Aorta (tissue), 5 donors: ENCODE data around the gene PFDN1. TPM values are rescaled to one million over a fixed set of nuclear protein-coding genes. Genes with fewer than 3 reads are reported as not detected.
"Not testable (repeated sequence)": the region's sequence is repeated elsewhere in the genome, so short reads cannot be mapped to it uniquely, and the experiment has no call there.

Source experiments
- ATAC-seq: fragments of 200-7000 bp; cut with Tn5 transposase; one replicate; pipeline ENCODE4 v1.9.1; 2022; ENCODE audit warnings: moderate library complexity; ENCODE audit not compliant: low FRiP score
- DNase-seq, 2 donors: peaks; one replicate each; pipeline ENCODE4 v3.0.0-alpha.2; 2020
- H3K27ac ChIP-seq, 2 donors: one replicate each; pipeline ENCODE4 v1.5.1; 2013; ENCODE audit warnings: low read length in 2 of 2, mild to moderate bottlenecking in 2 of 2, moderate library complexity in 2 of 2, control low read depth in 1 of 2, inconsistent platforms in 1 of 2, low read depth in 1 of 2
- H3K27me3 ChIP-seq, 2 donors: one replicate each; pipeline ENCODE4 v1.6.1; 2013; ENCODE audit warnings: control low read depth in 1 of 2, low read length in 1 of 2, mild to moderate bottlenecking in 1 of 2, moderate library complexity in 1 of 2; ENCODE audit not compliant: insufficient read depth in 2 of 2, control insufficient read depth in 1 of 2
- H3K36me3 ChIP-seq, 2 donors: one replicate each; pipeline ENCODE4 v1.6.1; 2013; ENCODE audit warnings: control low read depth in 1 of 2, low read length in 1 of 2, mild to moderate bottlenecking in 1 of 2; ENCODE audit not compliant: insufficient read depth in 2 of 2, control insufficient read depth in 1 of 2
- H3K4me1 ChIP-seq, 2 donors: one replicate each; pipeline ENCODE4 v1.6.1; 2013; ENCODE audit warnings: low read length in 2 of 2, control low read depth in 1 of 2, mild to moderate bottlenecking in 1 of 2, moderate library complexity in 1 of 2; ENCODE audit not compliant: insufficient read depth in 2 of 2, control insufficient read depth in 1 of 2
- H3K4me3 ChIP-seq, 2 donors: one replicate each; pipeline ENCODE4 v1.5.1; 2013; ENCODE audit warnings: low read length in 2 of 2, control low read depth in 1 of 2, mild to moderate bottlenecking in 1 of 2
- H3K9me3 ChIP-seq: one replicate; pipeline ENCODE4 v1.6.1; 2013; ENCODE audit warnings: mild to moderate bottlenecking, low read length; ENCODE audit not compliant: control insufficient read depth
- WGBS, 2 donors: extraction: QIAGEN DNeasy Blood & Tissue Kit; methylation state at CpG; one replicate each; pipeline ENCODE4 v1.1.7; 2013; 5-methylcytosine and 5-hydroxymethylcytosine counted together
- intact Hi-C, 2 donors: fragments of 100-400 bp; cut with DNase I; formaldehyde crosslinking; loops; one replicate each; pipeline versions ENCODE4 v1.14.2 to v1.15.0; 2022
- polyA plus RNA-seq, 2 donors: library from polyadenylated mRNA; stranded (reverse); fragments of 200-250 nt; gene quantifications; one replicate each; pipeline ENCODE4 v1.2.3, GENCODE V29; 2013
- total RNA-seq, 2 donors: library from RNA; stranded (reverse); fragmentation: NEBNext Ultra II Directional; extraction: Animal tissue kit (Norgen Biotek cat#: 25700); gene quantifications; one replicate each; pipeline ENCODE4 v1.2.1, GENCODE V29; 2021
- donor health status: healthy with polysubstance abuse.
- donor health status: Bipolar disorder and iron deficiency.
- donor health status: DM: no; HTN: no; CAD: no.
- donor health status: DM: no; HTN: no; CAD: no.
- donor health status: DM: yes; HTN: yes; CAD: no.

PFDN1 gene
- total and polyA plus RNA-seq, 4 donors: 31.8 to 89.5 (median 58.8) TPM

DNA sequence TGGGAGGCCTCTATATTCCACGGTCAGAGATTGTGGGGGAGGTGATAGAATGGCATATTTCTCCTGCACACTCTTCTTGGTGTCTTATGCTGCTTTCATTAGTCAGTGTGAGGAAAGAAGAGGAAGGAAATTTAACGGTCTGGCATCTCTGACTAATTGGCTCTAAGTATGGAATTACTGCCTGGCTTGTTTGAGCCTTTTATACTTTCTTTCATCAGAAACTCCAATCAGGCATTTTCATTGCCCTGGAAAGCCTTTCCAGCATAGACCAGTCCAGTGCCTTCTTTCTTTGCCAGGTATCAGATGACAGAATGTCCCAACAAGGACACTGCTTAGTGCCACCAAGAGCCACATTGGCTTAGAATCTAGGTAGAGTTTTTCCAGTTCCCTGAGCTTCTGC, 97.7 kb downstream of the PFDN1 start:
- Histone ChIP-seq H3K4me1 (no peaks in the 10 kb centered on the region), H3K27me3 (no peaks in the 10 kb centered on the region), H3K27ac (no peak overlapping the region), H3K4me3 (no peak overlapping the region), H3K9me3 (no peaks in the 10 kb centered on the region), H3K36me3 (no peaks in the 10 kb centered on the region)
- DNase-seq (no peak), ATAC-seq (no peak)
- intact Hi-C loops: no loop called here
- WGBS, 2 donors: 67 to 81% methylated on average over 2 of the region's 2 CpGs

DNA sequence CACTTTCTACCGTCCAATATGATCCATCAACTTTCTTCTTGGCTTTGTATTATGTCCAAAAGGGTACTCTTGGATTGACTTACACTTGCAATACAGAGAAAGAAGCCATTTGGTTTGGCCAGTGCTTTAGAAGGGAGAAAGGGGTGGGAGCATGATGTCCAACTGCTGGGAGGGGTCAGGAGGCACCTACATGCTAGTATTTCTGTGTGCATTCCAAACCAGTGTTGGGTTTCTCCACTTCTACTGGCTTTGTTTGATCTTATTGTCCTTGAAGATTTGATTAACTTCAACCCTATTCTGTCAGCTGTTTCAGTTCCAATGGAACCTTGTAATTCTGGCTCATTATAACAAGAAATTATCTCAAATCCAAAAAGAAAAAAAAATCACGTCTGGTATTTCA, 100.3 kb downstream of the PFDN1 start:
- Histone ChIP-seq H3K4me3 (no peak overlapping the region), H3K9me3 (no peaks in the 10 kb centered on the region), H3K27me3 (no peaks in the 10 kb centered on the region), H3K27ac (no peak overlapping the region), H3K36me3 (no peaks in the 10 kb centered on the region), H3K4me1 (no peaks in the 10 kb centered on the region)
- 54 to 56% methylated on average over 2 of the region's 2 CpGs for WGBS, 2 donors
- DNase-seq (no peak), ATAC-seq (no peak)
- intact Hi-C loops: no loop called here

DNA sequence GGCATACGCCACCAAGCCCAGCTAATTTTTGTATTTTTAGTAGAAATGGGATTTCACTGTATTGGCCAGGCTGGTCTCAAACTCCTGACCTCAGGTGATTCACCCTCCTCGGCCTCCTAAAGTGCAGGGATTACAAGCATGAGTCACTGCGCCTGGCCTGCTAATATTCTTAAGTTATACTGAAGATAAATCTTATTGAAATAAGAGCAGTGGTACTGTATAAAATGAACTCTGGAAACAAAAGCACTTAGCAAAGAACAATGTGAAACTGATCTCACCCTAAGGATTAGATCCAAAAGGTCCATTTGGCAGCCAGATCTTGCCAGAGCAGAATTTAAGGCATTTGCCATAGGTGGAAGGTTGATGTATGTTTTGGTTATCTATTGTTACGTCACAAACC, 100.8 kb downstream of the PFDN1 start:
- 66 to 90% methylated on average over 4 of the region's 4 CpGs for WGBS, 2 donors
- DNase-seq (no peak), ATAC-seq (no peak)
- no peak overlapping the region for H3K27ac ChIP-seq
- no peaks in the 10 kb centered on the region for H3K36me3 ChIP-seq
- no peak overlapping the region for H3K4me3 ChIP-seq
- H3K4me1 ChIP-seq: no peaks in the 10 kb centered on the region
- H3K9me3 ChIP-seq: no peaks in the 10 kb centered on the region
- intact Hi-C loops: no loop called here
- no peaks in the 10 kb centered on the region for H3K27me3 ChIP-seq

DNA sequence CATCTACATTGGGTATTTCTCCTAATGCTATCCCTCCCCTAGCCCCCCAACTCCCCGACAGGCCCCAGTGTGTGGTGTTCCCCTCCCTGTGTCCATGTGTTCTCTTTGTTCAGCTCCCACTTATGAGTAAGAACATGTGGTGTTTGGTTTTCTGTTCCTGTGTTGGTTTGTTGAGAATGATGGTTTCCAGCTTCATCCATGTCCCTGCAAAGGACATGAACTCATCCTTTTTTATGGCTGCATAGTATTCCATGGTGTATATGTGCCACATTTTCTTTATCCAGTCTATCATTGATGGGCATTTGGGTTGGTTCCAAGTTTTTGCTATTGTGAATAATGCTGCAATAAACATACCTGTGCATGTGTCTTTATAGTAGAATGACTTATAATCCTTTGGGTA, 104.0 kb downstream of the PFDN1 start:
- H3K4me1 ChIP-seq, H3K27ac ChIP-seq, H3K27me3 ChIP-seq, intact Hi-C loops, H3K36me3 ChIP-seq, H3K9me3 ChIP-seq, H3K4me3 ChIP-seq, ATAC-seq, DNase-seq: not testable (repeated sequence)
- 91 to 100% methylated on average over 1 of the region's 1 CpG for WGBS, 2 donors

DNA sequence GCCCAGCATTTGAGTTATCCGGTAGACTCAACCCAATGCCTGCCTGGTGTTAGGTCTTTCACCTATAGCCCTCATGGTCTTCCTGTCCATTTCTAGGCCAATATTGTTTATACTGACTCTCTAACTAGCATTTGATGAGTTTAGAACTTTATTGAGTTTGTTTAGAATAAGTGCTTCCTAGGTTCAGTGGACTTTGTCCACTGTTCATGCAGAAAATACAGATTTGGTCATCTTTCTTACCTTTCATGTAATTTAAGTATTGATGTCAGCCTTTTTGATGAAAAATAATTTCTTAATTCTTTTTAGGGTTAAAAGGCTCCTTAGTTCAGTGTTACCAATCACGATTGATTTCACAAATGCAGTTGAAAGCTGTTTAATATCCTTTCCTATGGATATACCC, 105.9 kb downstream of the PFDN1 start:
- H3K27ac ChIP-seq: no peak overlapping the region
- intact Hi-C loops: no loop called here
- H3K27me3 ChIP-seq: no peaks in the 10 kb centered on the region
- no peak overlapping the region for H3K4me3 ChIP-seq
- no peaks in the 10 kb centered on the region for H3K4me1 ChIP-seq
- DNase-seq (no peak), ATAC-seq (no peak)
- H3K36me3 ChIP-seq: peaks cover 0 to 2% of the 10 kb centered on the region in 2 donors
- H3K9me3 ChIP-seq: no peaks in the 10 kb centered on the region
- 93 to 95% methylated on average over 2 of the region's 2 CpGs for WGBS, 2 donors

DNA sequence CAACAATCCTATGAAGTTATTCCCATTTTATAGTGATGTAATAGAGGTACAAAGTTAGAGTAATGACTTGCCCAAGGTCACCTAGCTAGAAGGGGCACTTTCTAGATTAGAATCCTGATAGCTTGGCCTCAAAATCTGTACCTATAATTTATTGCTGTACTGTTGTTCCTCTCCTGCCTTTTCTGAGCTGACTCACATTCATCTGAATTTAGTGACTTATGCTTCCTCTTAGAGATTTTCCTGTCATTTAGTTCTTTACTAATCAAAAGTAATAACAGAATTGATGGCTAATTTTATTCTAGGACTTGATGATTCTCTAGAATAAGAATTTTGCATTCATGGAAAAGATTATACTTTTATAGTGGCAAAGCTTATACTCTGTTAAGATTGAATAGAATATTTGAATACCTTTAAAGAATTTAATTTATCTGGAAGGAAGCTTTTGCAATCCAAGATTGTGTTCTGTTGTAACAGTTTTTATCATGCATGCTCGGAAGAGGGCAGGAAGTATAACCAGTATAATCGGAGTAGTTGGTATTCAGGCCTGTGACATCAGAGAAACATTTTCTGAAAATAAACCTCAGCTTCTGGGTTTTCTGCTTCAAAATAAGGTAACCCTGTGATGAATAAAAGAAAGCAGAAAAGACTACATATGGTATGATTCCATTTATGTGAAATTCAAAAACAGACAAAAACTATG, 106.6 kb downstream of the PFDN1 start:
- Histone ChIP-seq H3K4me3 (no peak overlapping the region), H3K4me1 (peaks cover 0 to under 1% of the 10 kb centered on the region in 2 donors), H3K36me3 (peaks cover 0 to 2% of the 10 kb centered on the region in 2 donors), H3K27ac (no peak overlapping the region), H3K27me3 (no peaks in the 10 kb centered on the region), H3K9me3 (no peaks in the 10 kb centered on the region)
- WGBS, 2 donors: 69 to 71% methylated on average over 2 of the region's 2 CpGs
- ATAC-seq (no peak), DNase-seq (no peak)
- intact Hi-C loops: no loop called here

Other genes with a start within 250 kb of the PFDN1 start
- 10 to 100 TPM; 46.2 to 50.0 TPM for gene PURA, start 189.0 kb downstream of the PFDN1 start, total RNA-seq
- 10 to 100 TPM in 1 of 2 donors, 1 to 10 TPM in 1; 5.2 to 14.0 TPM for gene PURA, start 189.0 kb downstream of the PFDN1 start, polyA plus RNA-seq
- 10 to 100 TPM; 26.5 to 29.1 TPM for gene IGIP, start 177.2 kb downstream of the PFDN1 start, total RNA-seq
- 10 to 100 TPM; 12.9 to 20.7 TPM for gene IGIP, start 177.2 kb downstream of the PFDN1 start, polyA plus RNA-seq
- gene CYSTM1, start 127.9 kb downstream of the PFDN1 start, total RNA-seq: 10 to 100 TPM; 44.7 to 56.5 TPM
- 100 to 1,000 TPM in 1 of 2 donors, 10 to 100 TPM in 1; 73.1 to 179 TPM for gene CYSTM1, start 127.9 kb downstream of the PFDN1 start, polyA plus RNA-seq
- gene HBEGF, start 43.5 kb upstream of the PFDN1 start, total RNA-seq: 10 to 100 TPM; 14.5 to 30.2 TPM
- 1 to 10 TPM; 2.0 to 2.3 TPM for gene HBEGF, start 43.5 kb upstream of the PFDN1 start, polyA plus RNA-seq
- gene SLC4A9, start 57.1 kb upstream of the PFDN1 start, total RNA-seq: not detected
- gene SLC4A9, start 57.1 kb upstream of the PFDN1 start, polyA plus RNA-seq: not detected
- gene ANKHD1, start 98.7 kb upstream of the PFDN1 start, total RNA-seq: 100 to 1,000 TPM; 112 to 138 TPM
- gene ANKHD1, start 98.7 kb upstream of the PFDN1 start, polyA plus RNA-seq: 10 to 100 TPM; 17.0 to 77.2 TPM
- 10 to 100 TPM in 1 of 2 donors, 1 to 10 TPM in 1; 5.4 to 14.2 TPM for gene EIF4EBP3, start 244.6 kb upstream of the PFDN1 start, total RNA-seq
- gene EIF4EBP3, start 244.6 kb upstream of the PFDN1 start, polyA plus RNA-seq: 10 to 100 TPM; 27.8 to 37.5 TPM